A549 (cell line): ENCODE data around the gene TRMU.

Experiments used
- POLR2A ChIP-seq: IDR thresholded peaks from 2 replicates; pipeline ENCODE4 v1.6.1; 2012; ENCODE audit warnings: mild to moderate bottlenecking, low read length
- SMC3 ChIP-seq: fragments of >200 bp; sonication (Bioruptor Twin); formaldehyde crosslinking; IDR thresholded peaks from 3 replicates; pipeline ENCODE4 v1.6.1; 2018; ENCODE audit warnings: inconsistent platforms
- TF ChIP-seq, protein P1 (sequence below): fragments of >200 bp; sonication (Bioruptor Twin); formaldehyde crosslinking; IDR thresholded peaks from 3 replicates; pipeline ENCODE4 v1.5.1; 2016
- TF ChIP-seq, protein P2 (sequence below): IDR thresholded peaks from 2 replicates; pipeline ENCODE4 v1.6.1; 2012

DNA sequence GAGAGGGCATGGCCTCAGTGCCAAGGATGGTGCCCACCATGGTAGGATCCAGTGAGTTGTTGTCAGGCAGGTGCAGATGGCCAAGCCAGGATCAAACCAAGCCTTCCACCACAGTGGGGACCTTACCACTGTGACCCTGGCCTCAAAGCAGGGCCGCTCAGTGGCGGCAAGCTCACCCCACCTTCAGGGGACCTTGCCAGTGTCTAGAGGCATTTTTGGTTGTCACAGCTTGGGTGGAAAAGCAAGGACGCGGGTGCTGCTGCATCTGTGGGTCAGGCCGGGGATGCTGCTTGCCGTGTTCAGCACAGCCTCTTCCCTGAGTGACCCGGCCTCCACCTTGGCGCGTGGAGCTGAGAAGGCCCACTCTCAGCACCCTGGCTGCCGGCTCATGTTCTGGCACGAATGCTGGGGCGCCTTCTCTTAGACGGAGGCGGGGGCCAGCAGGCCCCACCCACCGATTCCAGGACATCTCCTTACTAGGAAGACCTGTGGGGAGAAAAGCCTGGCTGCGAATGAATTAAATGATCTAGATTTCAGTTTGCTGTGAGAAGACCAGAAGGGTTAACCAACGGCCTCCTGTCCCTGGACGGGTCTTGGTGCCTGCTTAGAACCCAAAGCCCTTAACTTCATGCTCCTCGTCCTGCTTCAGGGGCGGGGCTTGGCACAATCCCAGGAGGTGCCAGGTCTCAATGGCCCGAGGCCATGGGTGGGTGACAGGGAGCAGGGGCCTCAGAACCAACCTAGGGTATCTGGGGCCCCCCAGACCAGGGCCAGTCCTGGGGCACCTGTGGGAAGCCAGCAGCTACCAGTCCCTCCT, 18.9 kb downstream of the TRMU start:
- TF ChIP-seq, protein P1, sequence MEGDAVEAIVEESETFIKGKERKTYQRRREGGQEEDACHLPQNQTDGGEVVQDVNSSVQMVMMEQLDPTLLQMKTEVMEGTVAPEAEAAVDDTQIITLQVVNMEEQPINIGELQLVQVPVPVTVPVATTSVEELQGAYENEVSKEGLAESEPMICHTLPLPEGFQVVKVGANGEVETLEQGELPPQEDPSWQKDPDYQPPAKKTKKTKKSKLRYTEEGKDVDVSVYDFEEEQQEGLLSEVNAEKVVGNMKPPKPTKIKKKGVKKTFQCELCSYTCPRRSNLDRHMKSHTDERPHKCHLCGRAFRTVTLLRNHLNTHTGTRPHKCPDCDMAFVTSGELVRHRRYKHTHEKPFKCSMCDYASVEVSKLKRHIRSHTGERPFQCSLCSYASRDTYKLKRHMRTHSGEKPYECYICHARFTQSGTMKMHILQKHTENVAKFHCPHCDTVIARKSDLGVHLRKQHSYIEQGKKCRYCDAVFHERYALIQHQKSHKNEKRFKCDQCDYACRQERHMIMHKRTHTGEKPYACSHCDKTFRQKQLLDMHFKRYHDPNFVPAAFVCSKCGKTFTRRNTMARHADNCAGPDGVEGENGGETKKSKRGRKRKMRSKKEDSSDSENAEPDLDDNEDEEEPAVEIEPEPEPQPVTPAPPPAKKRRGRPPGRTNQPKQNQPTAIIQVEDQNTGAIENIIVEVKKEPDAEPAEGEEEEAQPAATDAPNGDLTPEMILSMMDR: no peak
- TF ChIP-seq SMC3 (no peak), POLR2A (no peak)
- TF ChIP-seq, protein P2, sequence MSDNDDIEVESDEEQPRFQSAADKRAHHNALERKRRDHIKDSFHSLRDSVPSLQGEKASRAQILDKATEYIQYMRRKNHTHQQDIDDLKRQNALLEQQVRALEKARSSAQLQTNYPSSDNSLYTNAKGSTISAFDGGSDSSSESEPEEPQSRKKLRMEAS: no peak
